ENCODE measurements around the gene KRAS.
"Not testable (repeated sequence)": the region's sequence is repeated elsewhere in the genome, so short reads cannot be mapped to it uniquely, and the experiment has no call there.

Gene KRAS

DNA sequence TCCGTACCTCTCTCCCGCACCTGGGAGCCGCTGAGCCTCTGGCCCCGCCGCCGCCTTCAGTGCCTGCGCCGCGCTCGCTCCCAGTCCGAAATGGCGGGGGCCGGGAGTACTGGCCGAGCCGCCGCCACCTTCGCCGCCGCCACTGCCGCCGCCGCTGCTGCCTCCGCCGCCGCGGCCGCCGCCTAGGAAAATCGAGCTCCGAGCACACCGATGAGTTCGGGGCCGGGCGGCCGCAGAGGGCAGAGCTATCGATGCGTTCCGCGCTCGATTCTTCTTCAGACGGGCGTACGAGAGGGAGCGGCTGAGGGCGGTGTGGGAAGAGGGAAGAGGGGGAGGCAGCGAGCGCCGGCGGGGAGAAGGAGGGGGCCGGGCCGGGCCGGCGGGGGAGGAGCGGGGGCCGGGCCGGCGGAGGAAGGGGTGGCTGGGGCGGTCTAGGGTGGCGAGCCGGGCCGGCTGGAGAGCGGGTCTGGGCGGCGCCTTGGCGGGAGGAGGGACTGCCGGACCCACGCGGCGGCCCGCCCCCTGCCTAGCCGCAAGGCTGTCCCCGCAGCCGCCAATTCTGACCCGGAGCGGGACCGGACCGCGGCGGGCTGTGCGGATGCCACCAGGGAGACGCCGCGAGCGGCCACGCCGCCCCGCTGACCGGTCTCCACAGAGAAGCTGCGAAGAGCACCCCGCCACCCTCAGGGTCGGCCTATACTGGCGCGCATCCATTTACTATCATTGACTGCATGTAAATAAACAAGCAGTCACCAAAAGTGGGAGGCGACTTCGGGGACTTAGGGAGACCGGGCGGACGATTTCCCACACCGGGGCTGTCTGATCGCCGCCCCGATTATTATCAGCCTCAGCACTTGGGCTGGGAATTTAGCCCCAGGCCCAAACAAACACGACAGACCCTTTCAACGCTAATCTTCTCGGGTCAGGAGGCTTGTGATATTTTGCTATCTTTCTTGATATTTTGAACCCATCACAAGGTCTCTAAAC, at the start of gene KRAS:
TSS of gene KRAS (minus strand) at position 186 of the 987 bp plus-strand sequence.
- DNase-seq, result peak; percentile 95

DNA sequence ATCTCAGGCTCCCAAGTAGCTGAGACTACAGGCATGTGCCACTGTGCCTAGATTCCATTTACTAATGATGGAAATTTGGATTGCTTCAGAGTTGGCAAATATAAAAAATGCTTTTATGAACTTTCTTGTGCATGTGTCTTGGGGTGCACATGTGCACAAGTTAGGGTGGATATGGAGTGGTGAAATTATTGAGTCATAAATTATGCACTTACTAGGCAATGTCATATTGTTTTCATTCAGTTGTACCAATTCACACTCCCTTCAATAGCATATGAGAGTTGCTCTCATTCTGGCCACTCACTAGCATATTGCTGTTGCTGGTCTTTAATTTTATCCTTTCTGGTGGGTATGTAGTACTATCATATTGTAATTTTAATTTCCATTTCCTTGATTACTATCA, 45.7 kb upstream of the KRAS start:
- no peak for DNase-seq

DNA sequence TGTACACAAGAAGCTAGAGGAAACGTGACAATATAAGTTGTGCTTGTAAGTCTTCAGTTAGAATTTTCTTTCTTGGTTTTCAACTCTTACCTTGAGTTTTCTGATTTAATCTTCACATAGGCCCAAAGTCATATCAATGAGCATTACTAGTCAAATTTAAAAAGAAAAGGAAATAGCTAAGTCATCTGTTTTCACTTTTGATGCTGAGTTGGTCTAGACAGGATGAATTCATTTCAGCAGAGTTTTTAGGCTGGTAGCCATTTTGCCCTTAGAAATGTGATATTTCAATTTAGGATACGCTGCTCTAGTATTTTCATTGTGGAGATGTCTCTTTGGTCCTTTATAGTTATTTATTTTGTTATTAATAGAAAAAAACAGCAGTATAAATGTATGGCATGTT, 44.6 kb upstream of the KRAS start:
- no peak for DNase-seq

DNA sequence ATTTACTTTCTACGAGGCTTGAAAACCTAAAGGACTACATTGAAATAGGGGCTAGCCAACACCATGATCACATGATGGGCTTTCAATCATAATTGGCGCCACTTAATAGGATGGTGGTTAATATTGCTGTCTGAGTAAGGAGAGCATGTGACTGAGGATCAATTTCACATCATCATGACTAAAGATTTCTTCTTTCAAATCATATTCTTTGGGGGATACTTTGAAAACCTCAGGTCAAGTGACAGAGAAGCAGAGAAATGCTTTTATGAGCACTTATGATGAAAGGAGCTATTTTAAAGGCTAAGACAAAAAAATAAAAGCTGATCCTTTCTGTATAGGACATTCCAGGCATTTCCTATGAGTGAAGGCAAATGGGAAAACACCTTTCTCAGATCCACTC, 42.9 kb upstream of the KRAS start:
- no peak for DNase-seq

DNA sequence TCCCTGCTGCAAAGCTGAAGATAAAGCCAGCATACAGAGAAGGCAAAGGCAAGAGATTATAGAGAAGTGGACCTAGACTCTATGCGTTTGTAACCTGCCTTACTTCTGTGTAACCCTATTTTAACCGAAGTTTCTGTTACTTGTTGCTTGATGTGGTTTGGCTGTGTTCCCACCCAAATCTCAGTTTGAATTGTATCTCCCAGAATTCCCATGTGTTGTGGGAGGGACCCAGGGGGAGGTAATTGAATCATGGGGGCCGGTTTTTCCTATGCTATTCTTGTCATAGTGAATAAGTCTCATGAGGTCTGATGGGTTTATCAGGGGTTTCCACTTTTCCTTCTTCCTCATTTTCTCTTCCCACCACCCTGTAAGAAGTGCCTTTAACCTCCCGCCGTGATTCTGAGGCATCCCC, 42.1 kb upstream of the KRAS start:
- not testable (repeated sequence) for DNase-seq

DNA sequence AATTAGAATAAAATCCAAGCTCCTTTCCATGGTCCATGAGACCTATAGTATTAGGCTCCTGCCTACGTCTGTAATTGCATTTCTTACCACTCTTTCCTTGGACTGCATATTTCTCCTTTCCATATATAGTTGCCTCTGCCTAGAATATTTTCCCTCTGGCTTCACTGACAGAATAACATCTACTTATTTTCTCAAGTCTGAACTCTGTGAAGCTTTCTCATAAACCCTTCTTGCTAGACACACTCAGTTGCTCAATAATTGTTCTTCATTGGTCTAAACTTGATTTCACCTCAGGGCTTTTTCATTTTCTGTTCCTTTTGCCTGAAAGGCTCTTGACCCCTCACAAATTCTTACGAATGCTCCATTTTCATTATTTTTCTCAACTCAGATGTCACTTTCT, 36.9 kb upstream of the KRAS start:
- DNase-seq, result no peak

DNA sequence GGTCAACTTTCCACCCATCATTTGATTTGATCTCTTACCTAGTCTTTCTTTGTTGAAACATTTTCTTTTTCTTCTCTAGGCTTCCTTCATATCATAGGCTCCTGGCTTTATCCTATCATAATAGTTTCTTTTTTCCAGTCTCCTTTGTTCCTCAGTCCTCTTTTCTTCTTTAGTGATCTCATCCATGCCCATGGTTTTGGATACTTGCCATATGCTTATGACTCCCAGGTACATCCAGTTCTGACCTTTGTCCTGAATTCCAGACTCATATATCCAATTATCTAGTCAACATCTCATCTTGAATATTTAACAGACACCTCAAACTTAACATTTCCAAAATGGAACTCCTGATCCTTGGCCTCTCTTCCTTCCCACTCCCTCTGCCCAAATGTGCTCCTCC, 36.1 kb upstream of the KRAS start:
- peak; percentile 10 for DNase-seq

DNA sequence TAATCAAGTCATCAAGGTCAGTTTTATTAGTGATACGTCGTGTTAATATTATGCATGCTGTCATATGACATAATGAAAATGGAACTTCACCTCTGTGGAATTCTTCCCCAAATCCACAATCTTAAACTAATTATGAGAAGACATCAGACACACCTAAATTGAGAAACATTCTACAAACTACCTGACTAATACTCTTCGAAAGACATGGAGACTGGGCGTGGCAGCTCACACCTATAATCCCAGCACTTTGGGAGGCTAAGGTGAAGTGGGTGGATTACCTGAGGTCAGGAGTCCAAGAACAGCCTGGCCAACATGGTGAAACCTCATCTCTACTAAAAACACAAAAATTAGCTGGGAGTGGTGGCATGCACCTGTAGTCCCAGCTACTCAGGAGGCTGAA, 33.3 kb upstream of the KRAS start:
- DNase-seq, result no peak

DNA sequence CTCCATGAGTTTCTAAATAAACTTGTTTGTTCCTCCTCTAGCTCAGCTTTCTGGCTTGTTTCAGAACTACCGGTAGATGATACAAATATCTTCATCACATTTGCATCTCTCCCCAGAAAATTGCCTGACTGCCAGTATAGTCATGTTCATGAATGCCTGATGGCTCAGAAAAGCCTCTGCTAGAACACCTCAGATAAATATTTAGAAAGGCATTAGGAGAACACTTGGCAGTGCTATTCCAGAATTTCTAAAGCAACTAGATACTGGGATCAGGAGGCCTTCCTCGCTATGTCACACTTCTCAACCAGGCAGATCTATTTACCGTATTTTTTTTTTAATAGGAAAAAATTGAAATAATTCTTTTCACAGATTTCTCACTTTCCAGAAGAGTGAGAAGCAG, 32.3 kb upstream of the KRAS start:
- DNase-seq, result no peak

DNA sequence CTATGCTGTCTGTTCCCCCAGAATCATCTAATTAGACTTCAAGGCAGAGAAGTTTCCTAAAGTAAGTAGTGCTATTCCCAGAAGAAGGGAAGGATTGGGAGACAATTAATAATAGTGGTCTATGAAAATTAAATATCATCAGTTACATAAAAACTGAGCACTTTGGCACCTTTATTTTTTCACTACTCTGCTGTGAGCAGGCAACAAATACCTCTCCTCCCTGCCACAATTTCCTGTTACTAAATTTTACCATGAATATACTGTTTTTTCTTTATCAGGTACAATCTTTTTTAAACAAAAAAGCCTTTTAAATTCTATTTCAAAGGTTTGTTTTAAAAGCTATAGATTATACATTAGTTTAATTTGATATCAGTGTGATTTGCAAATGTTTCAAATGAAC, 29.4 kb upstream of the KRAS start:
- no peak for DNase-seq

DNA sequence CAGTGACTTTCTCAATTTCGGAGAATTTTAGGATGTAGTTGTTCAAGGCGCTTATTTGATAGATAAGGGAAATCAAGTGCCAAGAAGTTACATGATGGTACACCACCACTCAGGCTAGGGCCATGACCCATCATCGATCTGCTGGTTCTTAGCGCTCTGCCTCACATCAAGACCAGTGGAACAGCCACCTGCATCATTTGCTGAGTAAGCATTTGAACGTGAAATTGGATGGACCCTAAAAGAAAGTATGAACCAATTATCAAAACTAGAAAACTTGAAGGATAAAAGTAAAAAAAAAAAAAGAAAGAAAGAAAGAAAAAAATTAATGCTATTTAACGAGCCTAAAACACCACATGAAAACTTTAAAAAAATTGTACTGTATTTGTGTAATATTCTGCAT, 27.5 kb upstream of the KRAS start:
- DNase-seq, result no peak

DNA sequence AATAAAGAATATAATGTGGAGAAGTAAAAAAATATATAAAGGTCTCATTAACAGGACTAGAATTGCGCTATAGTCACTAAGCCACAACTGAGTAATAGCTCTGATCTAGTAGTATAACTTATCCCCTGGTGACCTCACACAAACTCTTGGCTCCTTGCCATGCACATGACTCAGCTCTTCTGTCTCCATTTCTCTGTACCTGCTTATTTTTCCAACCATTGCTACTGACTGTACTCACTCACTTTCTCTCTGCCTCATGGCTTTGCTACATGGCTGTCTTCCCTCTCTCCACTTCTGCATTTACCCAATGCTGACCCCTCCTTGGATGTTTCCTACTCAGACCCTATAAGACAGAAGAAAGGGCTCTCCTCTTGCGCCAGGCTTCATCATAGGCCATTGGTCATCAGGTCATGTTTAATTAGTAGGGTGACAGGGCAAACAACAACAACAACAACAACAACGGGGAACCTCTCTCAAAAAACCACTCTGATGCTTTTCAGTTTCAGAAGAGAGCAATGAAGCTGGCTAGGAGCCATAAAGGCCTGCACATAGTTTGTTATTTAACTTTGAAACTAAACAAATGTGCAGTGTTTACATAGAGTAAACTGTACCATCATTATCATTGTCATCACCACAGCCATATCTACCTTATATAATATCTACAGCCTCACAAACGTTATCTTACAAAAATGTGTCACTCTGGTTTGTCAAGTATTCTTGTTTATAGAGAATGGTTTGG, 25.6 kb upstream of the KRAS start:
- peak; percentile 72 for DNase-seq

DNA sequence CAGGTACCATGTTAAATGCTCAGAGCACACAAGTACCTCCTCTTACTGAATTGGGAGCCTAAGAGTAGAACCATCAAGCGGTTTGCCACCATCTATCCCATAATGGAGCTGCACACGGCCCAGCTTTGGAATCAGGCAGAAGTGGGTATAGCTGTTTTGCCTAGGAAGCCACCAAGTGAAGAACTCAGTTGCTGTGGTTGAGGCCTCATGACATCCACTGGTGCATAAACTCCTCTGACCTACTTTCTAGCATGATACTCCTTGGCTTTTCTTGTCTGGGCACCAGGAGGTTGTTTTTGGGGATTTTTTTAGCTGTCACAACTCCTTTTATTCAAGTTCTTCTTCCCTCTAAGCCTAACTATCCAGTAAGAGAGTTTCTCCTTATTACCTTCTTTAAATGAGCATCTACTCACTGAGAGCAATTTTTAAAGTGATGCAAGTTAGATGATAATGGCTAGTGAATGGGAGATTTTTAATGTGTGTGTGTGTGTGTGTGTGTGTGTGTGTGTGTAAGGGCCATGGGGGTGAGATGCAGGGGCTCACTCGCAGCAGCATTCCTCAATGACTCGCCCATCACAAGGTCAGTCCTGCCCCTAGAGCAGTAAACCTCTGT, 20.9 kb upstream of the KRAS start:
- no peak for DNase-seq

DNA sequence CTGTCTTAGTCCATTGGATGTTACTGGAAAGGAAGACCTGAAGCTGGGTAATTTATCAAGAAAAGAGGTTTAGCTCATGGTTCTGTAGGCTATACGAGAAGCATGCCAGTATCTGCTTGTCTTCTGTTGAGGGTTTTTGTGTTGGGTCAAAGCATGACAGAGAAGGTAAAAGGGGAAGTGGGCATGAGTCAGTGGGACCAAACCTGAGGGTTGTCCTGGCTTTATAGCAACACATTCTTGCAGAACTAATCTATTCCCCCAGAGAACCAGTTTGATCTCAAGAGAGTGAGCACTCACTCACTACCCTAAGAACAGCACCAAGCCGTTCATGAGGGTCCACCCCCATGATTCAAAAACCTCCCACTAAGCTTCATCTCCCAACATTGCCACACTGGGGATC, 19.0 kb upstream of the KRAS start:
- no peak for DNase-seq

DNA sequence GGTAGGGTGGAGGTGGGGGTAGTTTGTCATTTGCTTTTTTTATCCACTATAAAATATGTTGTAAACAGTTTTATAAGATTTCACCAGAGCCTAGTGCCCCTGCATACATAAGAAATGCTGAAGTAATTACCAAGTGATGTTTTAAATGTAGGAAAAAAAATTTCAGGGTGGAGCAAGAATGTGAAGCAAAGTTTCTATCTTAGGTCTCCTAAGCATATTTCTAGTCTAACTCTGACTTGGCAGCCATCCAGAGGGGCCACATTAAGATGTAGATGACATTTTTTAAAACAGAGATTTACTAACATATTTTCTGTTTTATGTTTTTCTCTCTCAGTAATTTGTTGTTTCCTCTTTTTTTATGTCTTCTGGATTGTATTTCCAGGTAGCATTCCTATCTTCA, 15.8 kb upstream of the KRAS start:
- no peak for DNase-seq

DNA sequence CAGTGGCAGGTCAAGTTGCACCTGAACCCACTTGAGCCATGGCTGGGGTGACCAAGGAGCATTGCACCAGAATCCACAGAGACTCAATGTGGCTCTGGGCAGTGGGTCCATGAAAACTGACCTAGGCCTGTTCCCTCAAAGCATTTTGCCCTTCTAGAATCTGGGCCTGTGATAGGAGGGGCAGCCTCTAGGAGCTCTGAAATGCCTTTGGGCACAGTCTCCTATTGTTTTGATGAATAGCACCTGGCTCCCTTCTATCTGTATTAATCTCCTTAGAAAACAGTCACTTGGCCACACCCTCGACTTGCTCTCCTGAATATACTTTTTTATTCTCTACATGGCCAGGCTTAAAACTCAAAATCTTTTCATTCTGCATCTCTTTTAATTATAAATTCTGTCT, 14.1 kb upstream of the KRAS start:
- DNase-seq, result no peak

DNA sequence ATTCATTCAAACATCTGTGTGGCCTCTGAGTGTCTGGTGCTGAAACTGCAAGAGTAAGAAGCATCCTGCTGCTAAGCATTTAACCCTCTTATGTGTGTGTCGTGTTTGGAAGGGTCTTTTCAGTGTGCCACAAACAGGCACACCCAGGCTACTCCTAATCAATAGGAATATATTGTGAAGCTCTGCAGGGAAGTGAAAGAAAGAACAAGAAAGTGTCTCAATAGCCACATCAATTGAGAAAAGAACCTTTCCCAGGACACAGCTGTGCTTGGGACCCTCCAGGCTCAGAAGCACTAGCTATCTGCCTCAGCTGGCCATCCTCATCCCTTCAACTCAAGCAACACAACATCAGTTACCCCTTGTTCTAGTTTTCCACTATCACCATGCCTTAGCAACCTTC, 13.4 kb upstream of the KRAS start:
- DNase-seq, result no peak

DNA sequence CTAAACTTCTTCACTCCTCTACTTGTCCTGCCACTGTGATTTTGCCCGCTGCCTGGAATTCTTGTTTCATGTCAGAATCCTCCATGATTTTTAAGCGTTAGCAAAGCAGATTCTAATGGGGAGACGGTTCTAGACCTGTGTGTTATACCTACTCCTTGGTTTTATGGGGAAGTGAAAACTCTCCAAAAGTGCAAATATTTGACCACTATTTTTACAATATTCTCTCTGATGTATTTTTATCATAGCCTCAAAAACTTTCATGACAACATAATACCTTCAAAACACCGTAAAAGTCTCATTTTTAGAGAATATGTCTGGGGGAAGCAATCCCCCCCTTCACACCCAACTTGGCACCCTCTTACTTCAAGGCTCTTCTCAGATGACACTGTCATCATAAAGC, 12.9 kb upstream of the KRAS start:
- DNase-seq, result no peak

DNA sequence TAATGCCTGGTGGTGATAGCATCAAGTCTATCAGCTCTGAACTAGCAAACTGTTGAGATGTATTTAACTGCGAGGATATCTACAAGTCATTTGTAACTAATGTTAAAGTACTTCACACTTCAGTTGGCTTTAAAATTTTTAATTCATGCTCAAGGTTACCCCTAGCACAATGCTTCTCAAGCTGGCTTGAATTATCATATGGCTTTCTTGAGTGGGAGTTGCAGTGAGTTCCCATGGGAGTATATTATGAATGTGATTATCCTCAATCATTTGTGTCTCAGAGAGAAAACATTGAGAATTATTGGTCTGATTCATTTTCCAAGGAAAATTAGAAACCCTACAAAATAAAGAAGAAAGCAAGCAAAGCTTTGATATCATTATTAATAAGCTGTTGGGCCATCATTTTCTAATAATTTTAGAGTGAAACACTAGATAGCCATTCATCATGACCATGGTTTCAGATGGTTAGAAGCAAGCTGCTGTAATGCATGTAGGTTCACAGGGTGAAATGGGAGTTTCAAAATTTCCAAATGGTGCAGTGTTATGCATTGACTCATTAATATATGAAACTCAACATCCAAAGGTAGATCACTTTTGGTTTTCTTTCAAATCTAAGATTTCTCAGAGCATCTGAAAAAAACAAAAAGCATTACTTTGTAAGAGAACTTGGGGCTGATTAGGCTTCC, 11.8 kb upstream of the KRAS start:
- no peak for DNase-seq

DNA sequence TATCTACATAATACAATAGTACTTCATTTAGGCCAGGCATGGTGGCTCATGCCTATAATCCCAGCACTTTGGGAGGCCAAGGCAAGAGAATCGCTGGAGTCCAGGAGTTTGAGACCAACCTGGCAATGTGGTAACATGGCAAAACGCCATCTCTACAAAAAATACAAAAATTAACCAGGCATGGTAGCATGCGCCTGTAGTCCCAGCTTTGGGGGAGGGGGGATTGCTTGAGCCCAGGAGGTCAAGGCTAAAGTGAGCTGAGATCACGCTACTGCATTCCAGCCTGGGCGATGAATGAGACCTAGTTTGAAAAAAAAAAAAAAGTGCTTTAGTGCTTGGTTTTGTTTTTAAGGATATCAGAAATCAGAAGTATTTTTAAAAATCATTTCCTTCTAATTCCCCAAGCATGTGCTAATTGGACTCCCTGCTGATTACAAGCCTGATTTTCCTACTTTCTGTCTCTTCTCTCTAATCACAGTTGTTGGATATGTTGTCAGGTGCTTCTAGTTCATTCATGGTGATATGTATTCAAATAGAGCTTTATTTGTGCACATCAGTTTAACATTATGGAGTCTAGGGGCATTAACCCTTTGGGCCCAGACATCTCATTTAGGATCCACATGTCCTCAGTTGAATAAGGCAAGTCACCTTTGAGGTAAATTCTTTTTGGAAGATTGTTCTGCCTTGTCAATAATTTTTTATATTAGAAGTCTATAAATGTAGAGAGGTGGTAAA, 7.0 kb upstream of the KRAS start:
- DNase-seq, result no peak

DNA sequence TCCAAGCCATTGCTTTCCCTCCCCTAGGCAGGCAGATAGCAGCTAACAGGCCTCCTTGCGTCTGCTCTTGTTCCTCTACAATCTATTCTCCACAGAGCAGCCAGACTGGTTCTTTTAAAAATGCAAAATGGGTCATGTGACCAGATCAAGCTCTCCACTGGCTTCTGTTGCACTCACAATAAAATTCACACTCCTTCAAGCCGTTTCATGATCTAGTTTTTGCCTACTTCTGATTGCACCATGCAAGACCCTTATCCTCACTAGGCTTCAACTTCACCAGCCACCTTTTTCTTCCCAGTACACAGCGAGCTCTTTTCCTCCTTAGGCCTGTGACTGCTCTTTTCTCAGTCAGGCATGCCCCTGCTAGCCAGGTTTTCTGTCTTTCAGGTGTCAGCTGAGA, 6.1 kb upstream of the KRAS start:
- DNase-seq, result no peak

DNA sequence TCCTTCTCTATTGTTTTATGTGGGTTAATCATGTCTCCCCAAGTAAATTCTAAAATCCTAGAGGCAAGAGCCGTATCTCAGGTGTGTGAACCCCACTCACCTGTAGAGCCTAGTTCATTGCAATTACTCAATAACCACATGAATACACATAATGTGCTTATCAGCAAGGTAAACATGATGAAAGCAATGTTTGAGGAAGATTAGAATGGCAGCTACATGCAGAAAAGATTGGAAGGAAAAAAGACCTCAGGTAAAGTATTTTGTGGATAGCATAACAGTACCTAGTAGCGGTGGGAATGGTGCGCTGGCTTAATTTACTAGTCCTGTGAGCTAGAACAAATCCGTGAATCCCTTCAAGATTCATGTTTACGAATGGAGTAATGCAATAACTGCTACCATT, 5.3 kb upstream of the KRAS start:
- no peak for DNase-seq
